ENCODE results near the gene IDH3B.

DNA sequence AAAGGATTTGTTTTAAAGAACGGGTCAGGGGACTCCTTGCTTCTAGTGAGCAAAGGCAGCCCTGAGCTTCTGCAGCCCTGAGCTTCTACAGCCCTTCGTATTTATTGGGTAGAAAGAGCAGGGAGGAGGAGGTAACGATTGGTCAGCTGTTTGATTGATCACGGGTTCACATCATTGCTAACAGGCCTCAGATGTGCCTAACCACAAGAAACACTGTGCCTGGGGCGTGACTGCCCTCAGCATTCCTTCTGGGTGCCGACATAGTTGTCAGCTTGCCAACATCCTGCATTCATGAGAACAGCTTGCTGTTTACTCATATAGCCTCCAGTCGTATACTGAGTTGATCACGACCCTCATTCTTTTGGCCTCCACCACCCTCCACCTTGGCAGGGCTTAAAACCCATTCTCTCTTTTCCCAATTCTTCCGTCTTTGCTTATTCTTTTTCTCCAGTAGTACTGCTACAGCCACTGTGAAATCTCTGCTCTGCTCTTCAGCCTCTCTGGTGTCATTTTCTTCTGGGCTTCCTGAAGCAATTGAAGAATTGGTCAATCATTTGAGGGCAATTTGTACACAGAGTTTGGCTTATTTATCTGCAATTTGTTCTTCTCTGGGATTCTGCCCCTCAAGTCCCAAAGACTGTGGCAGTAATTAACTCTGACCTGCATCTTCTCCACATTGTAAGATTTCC is 37.0 kb downstream of the IDH3B start:
- TF ChIP-seq, protein P1, sequence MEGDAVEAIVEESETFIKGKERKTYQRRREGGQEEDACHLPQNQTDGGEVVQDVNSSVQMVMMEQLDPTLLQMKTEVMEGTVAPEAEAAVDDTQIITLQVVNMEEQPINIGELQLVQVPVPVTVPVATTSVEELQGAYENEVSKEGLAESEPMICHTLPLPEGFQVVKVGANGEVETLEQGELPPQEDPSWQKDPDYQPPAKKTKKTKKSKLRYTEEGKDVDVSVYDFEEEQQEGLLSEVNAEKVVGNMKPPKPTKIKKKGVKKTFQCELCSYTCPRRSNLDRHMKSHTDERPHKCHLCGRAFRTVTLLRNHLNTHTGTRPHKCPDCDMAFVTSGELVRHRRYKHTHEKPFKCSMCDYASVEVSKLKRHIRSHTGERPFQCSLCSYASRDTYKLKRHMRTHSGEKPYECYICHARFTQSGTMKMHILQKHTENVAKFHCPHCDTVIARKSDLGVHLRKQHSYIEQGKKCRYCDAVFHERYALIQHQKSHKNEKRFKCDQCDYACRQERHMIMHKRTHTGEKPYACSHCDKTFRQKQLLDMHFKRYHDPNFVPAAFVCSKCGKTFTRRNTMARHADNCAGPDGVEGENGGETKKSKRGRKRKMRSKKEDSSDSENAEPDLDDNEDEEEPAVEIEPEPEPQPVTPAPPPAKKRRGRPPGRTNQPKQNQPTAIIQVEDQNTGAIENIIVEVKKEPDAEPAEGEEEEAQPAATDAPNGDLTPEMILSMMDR (IDR thresholded peaks at IDR 0.05) = no peak
- TF ChIP-seq POLR2A (IDR thresholded peaks at IDR 0.05) = no peak
